ENCODE measurements around the gene ANXA9. TPM values are rescaled to one million over a fixed set of nuclear protein-coding genes. Genes with fewer than 3 reads are reported as not detected.
A peak's percentile ranks its signal among the peaks of the same experiment; 100 is the strongest.

ANXA9 gene
- total and polyA plus RNA-seq, 2 of the 4 experiments (the other 2 are of a cell fraction), result 0.21 to 0.36 TPM

DNA sequence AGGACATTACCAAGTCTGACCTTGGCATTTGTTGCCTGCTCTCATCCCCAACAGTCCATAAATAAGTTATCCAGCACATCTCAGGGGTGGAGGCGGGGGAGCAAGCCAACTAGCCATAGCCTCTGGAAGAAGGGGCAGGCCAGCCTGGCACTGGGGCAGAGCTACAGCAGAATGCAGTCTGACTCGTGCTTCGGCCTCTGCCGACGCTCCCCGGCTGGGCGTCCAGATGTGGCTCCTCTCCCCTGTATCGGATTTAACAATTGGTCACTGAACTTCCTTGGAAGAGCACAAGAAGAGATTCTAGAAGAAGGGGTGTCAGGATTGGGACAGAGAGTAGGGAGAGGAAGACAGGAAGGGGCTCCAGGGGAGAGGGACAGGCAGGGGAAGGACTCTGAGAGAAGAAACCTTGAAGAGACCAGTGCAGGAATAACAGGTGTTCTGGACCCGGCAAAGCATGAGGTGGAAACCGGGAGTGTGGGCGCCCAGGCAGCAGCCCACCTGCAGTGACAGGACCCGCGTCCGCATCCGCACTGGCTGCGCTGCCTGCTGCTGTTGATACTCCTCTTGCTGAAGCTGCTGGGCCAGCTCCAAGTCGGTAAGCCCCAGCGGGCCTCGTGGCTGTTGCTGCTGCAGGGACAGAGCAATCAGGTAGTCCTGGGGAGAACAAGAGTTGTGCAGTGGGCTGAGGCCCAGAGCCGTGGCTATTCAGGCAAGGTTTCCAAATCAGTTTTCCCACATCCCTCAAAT is 15.2 kb downstream of the ANXA9 start:
- Histone ChIP-seq H2AK9ac (replicated peaks; ENCODE audit: low read depth, low read length, poor library complexity) (peak overlapping the region; percentile 33), H4K91ac (ENCODE audit: insufficient read depth, low read depth, low read length) (no peak overlapping the region; the same call in 1 of the 2 replicates), H3K4me2 (ENCODE audit: low read depth, low read length) (no peak overlapping the region), H2BK15ac (ENCODE audit: low read depth, low read length) (no peak overlapping the region), H2AFZ (replicated peaks; ENCODE audit: low read length, poor library complexity) (no peak overlapping the region), H3K4ac (ENCODE audit: low read depth, low read length) (no peak overlapping the region; the same call in none of the 2 replicates), H3K4me3 (ENCODE audit: insufficient read depth, low read depth, low read length) (no peak overlapping the region), H4K20me1 (ENCODE audit: insufficient read depth, low read length) (no peaks in the 10 kb centered on the region), H4K5ac (ENCODE audit: low read depth, low read length) (no peak overlapping the region), H3K56ac (ENCODE audit: extremely low read depth, insufficient read depth, low read length) (no peak overlapping the region), H3K18ac (ENCODE audit: low read depth, low read length) (no peak overlapping the region), H2AK5ac (ENCODE audit: low read depth, low read length) (no peak overlapping the region), H3K79me1 (ENCODE audit: low read depth in 1 of 2, low read length in 2 of 2) (no peaks in the 10 kb centered on the region), H3K27ac (ENCODE audit: insufficient read depth, low read length) (no peak overlapping the region), H2BK120ac (ENCODE audit: low read depth, low read length) (no peak overlapping the region), H3K23ac (ENCODE audit: low read depth, low read length) (no peak overlapping the region), H3K27me3 (ENCODE audit: control insufficient read depth, insufficient read depth, low read length) (no peaks in the 10 kb centered on the region), H3K4me1 (ENCODE audit: control insufficient read depth, insufficient read depth, low read length) (peaks cover 2% of the 10 kb centered on the region), H3K9me3 (ENCODE audit: control insufficient read depth, insufficient read depth, low read length) (no peaks in the 10 kb centered on the region), H2BK20ac (ENCODE audit: low read depth, low read length) (no peak overlapping the region), H3K36me3 (ENCODE audit: control insufficient read depth, insufficient read depth, low read length) (peaks cover 34% of the 10 kb centered on the region), H2BK5ac (ENCODE audit: low read depth, low read length, poor library complexity, severe bottlenecking) (no peak overlapping the region), H4K8ac (ENCODE audit: low read depth in 2 of 2, low read length in 2 of 2) (no peak overlapping the region), H3K14ac (replicated peaks; ENCODE audit: low read depth, low read length) (no peak overlapping the region), H3K9me1 (ENCODE audit: insufficient read depth, low read length) (peaks cover 8% of the 10 kb centered on the region; the same call in 1 of the 2 replicates), H3K9ac (ENCODE audit: low read depth, low read length) (no peak overlapping the region)
- no TSS peak for BruUV-seq (replicated peaks)
- dilution Hi-C loops (cut with HindIII; ENCODE audit: low sequenced_read_pairs, unreplicated experiment), result no loop called here
- 93% methylated on average over 8 of the region's 20 CpGs; no CpG with 5 or more reads in 1 of the 2 experiments for WGBS, 2 experiments (ENCODE audit: extremely low coverage in 2 of 2, insufficient read length in 1 of 2)
- intact Hi-C loops (cut with micrococcal nuclease), result no loop called here
- TF ChIP-seq SMC3 (IDR thresholded peaks at IDR 0.05; ENCODE audit: low read depth, low read length) (no peak), CEBPB (IDR thresholded peaks at IDR 0.05; ENCODE audit: low read depth, low read length) (no peak), POLR2A (IDR thresholded peaks at IDR 0.05; ENCODE audit: low read depth, low read length) (no peak), ELK1 (IDR thresholded peaks at IDR 0.05; ENCODE audit: borderline replicate concordance, low read depth, low read length) (no peak), CTCF (conservative IDR thresholded peaks at IDR 0.05; ENCODE audit: low read depth, low read length) (no peak), RCOR1 (IDR thresholded peaks at IDR 0.05; ENCODE audit: insufficient replicate concordance, low read length) (no peak), BHLHE40 (IDR thresholded peaks at IDR 0.05; ENCODE audit: low read depth, low read length) (no peak), CHD1 (IDR thresholded peaks at IDR 0.05; ENCODE audit: low read depth, low read length) (no peak), FOS (IDR thresholded peaks at IDR 0.05; ENCODE audit: low read depth, low read length) (no peak), RFX5 (IDR thresholded peaks at IDR 0.05; ENCODE audit: low read depth, low read length) (no peak), NFE2L2 (IDR thresholded peaks at IDR 0.05; ENCODE audit: low read depth, low read length) (no peak), MAFK (IDR thresholded peaks at IDR 0.05; ENCODE audit: low read depth, low read length) (no peak), MAZ (IDR thresholded peaks at IDR 0.05; ENCODE audit: borderline replicate concordance, low read depth, low read length) (no peak), RAD21 (IDR thresholded peaks at IDR 0.05; ENCODE audit: low read length) (no peak)
- TF ChIP-seq, protein P1, sequence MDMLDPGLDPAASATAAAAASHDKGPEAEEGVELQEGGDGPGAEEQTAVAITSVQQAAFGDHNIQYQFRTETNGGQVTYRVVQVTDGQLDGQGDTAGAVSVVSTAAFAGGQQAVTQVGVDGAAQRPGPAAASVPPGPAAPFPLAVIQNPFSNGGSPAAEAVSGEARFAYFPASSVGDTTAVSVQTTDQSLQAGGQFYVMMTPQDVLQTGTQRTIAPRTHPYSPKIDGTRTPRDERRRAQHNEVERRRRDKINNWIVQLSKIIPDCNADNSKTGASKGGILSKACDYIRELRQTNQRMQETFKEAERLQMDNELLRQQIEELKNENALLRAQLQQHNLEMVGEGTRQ (IDR thresholded peaks at IDR 0.05; ENCODE audit: low read depth, low read length), result no peak
- DNase-seq (no peak), ATAC-seq (ENCODE audit: low read depth) (no peak)
- in situ Hi-C loops (cut with MboI; ENCODE audit: low sequenced_read_pairs), result no loop called here
- ChIA-PET CTCF (interaction anchor here (1.0 to 4.3 kb wide), 2 partner anchors 9 to 28 kb away, joined by 3 to 24 read pairs; partner anchors contain the start of gene MINDY1), POLR2A (ENCODE audit: unreplicated experiment) (no interaction called here)

Measured in IMR-90 (cell line).